ENCODE measurements around the gene CMIP.
"Not testable (repeated sequence)": the region's sequence is repeated elsewhere in the genome, so short reads cannot be mapped to it uniquely, and the experiment has no call there.

Gene CMIP

DNA sequence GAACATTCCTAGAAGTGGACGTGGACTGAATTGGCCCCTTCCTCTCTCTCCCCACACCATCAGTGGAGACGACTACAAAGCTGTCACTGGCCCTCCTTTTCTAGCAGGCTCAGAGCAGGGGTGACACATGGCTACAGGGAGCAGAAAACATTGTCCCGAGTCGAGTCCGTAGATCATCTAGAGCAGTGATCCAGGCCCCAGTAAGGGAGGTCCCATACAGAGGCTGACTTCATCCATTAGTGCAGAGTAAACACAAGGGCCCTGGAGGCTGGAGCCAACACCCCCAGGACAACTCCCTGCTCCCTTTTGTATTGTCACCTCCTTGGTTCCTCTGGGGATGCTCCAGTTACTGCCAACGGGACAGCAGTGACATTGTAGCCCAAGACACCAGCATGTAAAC lies 130.7 kb downstream of the CMIP start:
- H3K9me3 ChIP-seq (ENCODE audit: control insufficient read depth, low read length): no peaks in the 10 kb centered on the region
- H2AFZ ChIP-seq: no peak overlapping the region
- no peak for TF ChIP-seq CTCF (IDR thresholded peaks at IDR 0.05)
- H3K9ac ChIP-seq: no peak overlapping the region
- no peaks in the 10 kb centered on the region for H3K4me1 ChIP-seq
- no peaks in the 10 kb centered on the region for H3K36me3 ChIP-seq (ENCODE audit: control insufficient read depth, insufficient read depth, low read length)
- peaks cover 27% of the 10 kb centered on the region for H3K79me2 ChIP-seq
- H3K27ac ChIP-seq: no peak overlapping the region
- H3K4me3 ChIP-seq (ENCODE audit: low read depth, low read length): no peak overlapping the region
- no peaks in the 10 kb centered on the region for H3K27me3 ChIP-seq (ENCODE audit: control insufficient read depth, insufficient read depth, low read length)
- no peak overlapping the region for H3K4me2 ChIP-seq (ENCODE audit: low read length)

- H3K79me2 ChIP-seq: peaks cover 27% of the 10 kb centered on the region
- H3K27ac ChIP-seq: no peak overlapping the region
- H3K27me3 ChIP-seq (ENCODE audit: control insufficient read depth, insufficient read depth, low read length): no peaks in the 10 kb centered on the region
- H3K4me3 ChIP-seq (ENCODE audit: low read depth, low read length): no peak overlapping the region
- no peaks in the 10 kb centered on the region for H3K4me1 ChIP-seq
- H3K9ac ChIP-seq: no peak overlapping the region
- H2AFZ ChIP-seq: no peak overlapping the region
- no peak for TF ChIP-seq CTCF (IDR thresholded peaks at IDR 0.05)
- no peak overlapping the region for H3K4me2 ChIP-seq (ENCODE audit: low read length)
- no peaks in the 10 kb centered on the region for H3K9me3 ChIP-seq (ENCODE audit: control insufficient read depth, low read length)
- no peaks in the 10 kb centered on the region for H3K36me3 ChIP-seq (ENCODE audit: control insufficient read depth, insufficient read depth, low read length)
Measured at GRCh38 chr16:81575834-81576233, 131.2 kb downstream of the CMIP start.

- Histone ChIP-seq H3K36me3 (ENCODE audit: control insufficient read depth, insufficient read depth, low read length) (no peaks in the 10 kb centered on the region), H3K4me2 (ENCODE audit: low read length) (no peak overlapping the region), H3K27me3 (ENCODE audit: control insufficient read depth, insufficient read depth, low read length) (no peaks in the 10 kb centered on the region), H2AFZ (no peak overlapping the region), H3K9me3 (ENCODE audit: control insufficient read depth, low read length) (no peaks in the 10 kb centered on the region), H3K9ac (no peak overlapping the region), H3K4me3 (ENCODE audit: low read depth, low read length) (no peak overlapping the region), H3K79me2 (peaks cover 29% of the 10 kb centered on the region), H3K4me1 (no peaks in the 10 kb centered on the region), H3K27ac (no peak overlapping the region)
- TF ChIP-seq CTCF (IDR thresholded peaks at IDR 0.05): no peak
Measured at GRCh38 chr16:81576696-81577095, 132.1 kb downstream of the CMIP start.

GRCh38 chr16:81577272-81577671 lies 132.7 kb downstream of the CMIP start:
- not testable (repeated sequence) for H3K9me3 ChIP-seq (ENCODE audit: control insufficient read depth, low read length); H3K4me1 ChIP-seq; H3K4me3 ChIP-seq (ENCODE audit: low read depth, low read length); H3K4me2 ChIP-seq (ENCODE audit: low read length); H3K9ac ChIP-seq; H3K27me3 ChIP-seq (ENCODE audit: control insufficient read depth, insufficient read depth, low read length); H3K36me3 ChIP-seq (ENCODE audit: control insufficient read depth, insufficient read depth, low read length); H3K27ac ChIP-seq; H2AFZ ChIP-seq
- H3K79me2 ChIP-seq: peaks cover 27% of the 10 kb centered on the region

- Histone ChIP-seq H3K27me3 (ENCODE audit: control insufficient read depth, insufficient read depth, low read length) (no peaks in the 10 kb centered on the region), H3K36me3 (ENCODE audit: control insufficient read depth, insufficient read depth, low read length) (no peaks in the 10 kb centered on the region), H3K9me3 (ENCODE audit: control insufficient read depth, low read length) (no peaks in the 10 kb centered on the region), H3K79me2 (peaks cover 28% of the 10 kb centered on the region), H3K27ac (no peak overlapping the region), H3K4me1 (no peaks in the 10 kb centered on the region), H3K4me3 (ENCODE audit: low read depth, low read length) (no peak overlapping the region), H3K4me2 (ENCODE audit: low read length) (no peak overlapping the region), H3K9ac (no peak overlapping the region), H2AFZ (no peak overlapping the region)
- no peak for TF ChIP-seq CTCF (IDR thresholded peaks at IDR 0.05)
Measured at GRCh38 chr16:81578076-81578475, 133.5 kb downstream of the CMIP start.

Data from parathyroid adenoma (tissue), 2 donors.